GM21529 (cell line): Measurements from ENCODE around the gene NME7.
A peak's percentile ranks its signal among the peaks of the same experiment; 100 is the strongest.
"Not testable (repeated sequence)": the region's sequence is repeated elsewhere in the genome, so short reads cannot be mapped to it uniquely, and the experiment has no call there.

ENCODE experiments used
- ATAC-seq: cut with Tn5 transposase; IDR thresholded peaks from one replicate; pipeline ENCODE4 v1.9.1; 2021; ENCODE audit not compliant: unreplicated experiment

NME7 gene

GRCh38 chr1:169342096-169342495 is 25.5 kb downstream of the NME7 start:
- not testable (repeated sequence) for ATAC-seq

GRCh38 chr1:169340882-169341281 is 26.7 kb downstream of the NME7 start:
- no peak for ATAC-seq

- no peak for ATAC-seq
These were observed 27.8 kb downstream of the NME7 start for GRCh38 chr1:169339773-169340172.

GRCh38 chr1:169338617-169339016 is 29.0 kb downstream of the NME7 start:
- ATAC-seq: no peak

- not testable (repeated sequence) for ATAC-seq
These were observed 30.5 kb downstream of the NME7 start for GRCh38 chr1:169336947-169337715.

GRCh38 chr1:169334727-169335126 is 32.9 kb downstream of the NME7 start:
- ATAC-seq: not testable (repeated sequence)

GRCh38 chr1:169330927-169331326 is 36.7 kb downstream of the NME7 start:
- no peak for ATAC-seq

- ATAC-seq: no peak
These were observed 38.2 kb downstream of the NME7 start for GRCh38 chr1:169329383-169329782.

GRCh38 chr1:169327875-169328274 is 39.7 kb downstream of the NME7 start:
- ATAC-seq: no peak

- ATAC-seq: peak; percentile 93
These were observed 40.7 kb downstream of the NME7 start for GRCh38 chr1:169326956-169327268.

GRCh38 chr1:169326261-169326955 is 41.2 kb downstream of the NME7 start:
- ATAC-seq: peak; percentile 24

GRCh38 chr1:169325117-169325516 is 42.5 kb downstream of the NME7 start:
- no peak for ATAC-seq

- no peak for ATAC-seq
These were observed 45.5 kb downstream of the NME7 start for GRCh38 chr1:169322138-169322537.

- no peak for ATAC-seq
These were observed 46.1 kb downstream of the NME7 start for GRCh38 chr1:169321539-169321938.

- no peak for ATAC-seq
These were observed 48.9 kb downstream of the NME7 start for GRCh38 chr1:169318536-169319244.

- no peak for ATAC-seq
These were observed 51.0 kb downstream of the NME7 start for GRCh38 chr1:169316556-169316955.

GRCh38 chr1:169312084-169312954 is 55.3 kb downstream of the NME7 start:
- no peak for ATAC-seq

GRCh38 chr1:169309178-169310166 is 58.1 kb downstream of the NME7 start:
- ATAC-seq: no peak

GRCh38 chr1:169308313-169309039 is 59.1 kb downstream of the NME7 start:
- no peak for ATAC-seq
